Measurements from ENCODE around the gene MORC2.

Gene MORC2

GRCh38 chr22:30887861-30888260 lies 80.7 kb downstream of the MORC2 start:
- DNase-seq (ENCODE audit: low spot score) = no peak

- DNase-seq (ENCODE audit: low spot score) = no peak
Observed at GRCh38 chr22:30887453-30887852, 81.1 kb downstream of the MORC2 start.

GRCh38 chr22:30885591-30885990 lies 83.0 kb downstream of the MORC2 start:
- no peak for DNase-seq (ENCODE audit: low spot score)

GRCh38 chr22:30885001-30885366 lies 83.6 kb downstream of the MORC2 start:
- DNase-seq (ENCODE audit: low spot score) = no peak

GRCh38 chr22:30884211-30885000 lies 84.2 kb downstream of the MORC2 start:
- no peak for DNase-seq (ENCODE audit: low spot score)

GRCh38 chr22:30883586-30884145 lies 84.9 kb downstream of the MORC2 start:
- no peak for DNase-seq (ENCODE audit: low spot score)

GRCh38 chr22:30882974-30883533 lies 85.5 kb downstream of the MORC2 start:
- no peak for DNase-seq (ENCODE audit: low spot score)

- no peak for DNase-seq (ENCODE audit: low spot score)
Observed at GRCh38 chr22:30882184-30882717, 86.3 kb downstream of the MORC2 start.

GRCh38 chr22:30881361-30882183 lies 87.0 kb downstream of the MORC2 start:
- no peak for DNase-seq (ENCODE audit: low spot score)

- DNase-seq (ENCODE audit: low spot score) = no peak
Observed at GRCh38 chr22:30880847-30881246, 87.7 kb downstream of the MORC2 start.

GRCh38 chr22:30880181-30880601 lies 88.4 kb downstream of the MORC2 start:
- DNase-seq (ENCODE audit: low spot score) = no peak

- no peak for DNase-seq (ENCODE audit: low spot score)
Observed at GRCh38 chr22:30879415-30879797, 89.2 kb downstream of the MORC2 start.

GRCh38 chr22:30878516-30879414 lies 89.8 kb downstream of the MORC2 start:
- no peak for DNase-seq (ENCODE audit: low spot score)

- DNase-seq (ENCODE audit: low spot score) = no peak
Observed at GRCh38 chr22:30877662-30878515, 90.7 kb downstream of the MORC2 start.

- DNase-seq (ENCODE audit: low spot score) = no peak
Observed at GRCh38 chr22:30876915-30877553, 91.5 kb downstream of the MORC2 start.

- DNase-seq (ENCODE audit: low spot score) = no peak
Observed at GRCh38 chr22:30876221-30876751, 92.3 kb downstream of the MORC2 start.

- no peak for DNase-seq (ENCODE audit: low spot score)
Observed at GRCh38 chr22:30875481-30876215, 92.9 kb downstream of the MORC2 start.
